Ovary (tissue), 3 donors: ENCODE measurements around the gene SCGB3A2.

Experiments used
- EP300 ChIP-seq: sonication (generic); formaldehyde crosslinking; IDR thresholded peaks from one replicate; pipeline ENCODE4 v1.6.1; 2017; ENCODE audit warnings: antibody characterized with exemption
- POLR2A ChIP-seq: fragments of 450-650 bp; IDR thresholded peaks from one replicate; pipeline ENCODE4 v1.6.1; 2017; ENCODE audit warnings: antibody characterized with exemption, mild to moderate bottlenecking, moderate library complexity
- TF ChIP-seq, protein P1 (sequence below), 3 donors: fragments of 450-650 bp in 2 of 3; fragments of 200-600 bp in 1 of 3; IDR thresholded peaks; one replicate each; pipeline versions ENCODE4 v1.5.1 to v1.8.0; 2016 to 2022; ENCODE audit warnings: antibody characterized with exemption in 3 of 3, mild to moderate bottlenecking in 1 of 3
- donor health status: DM: no; HTN: no; CAD: no.

GRCh38 chr5:147921136-147921535 is 42.6 kb downstream of the SCGB3A2 start:
- TF ChIP-seq POLR2A (no peak), EP300 (no peak)
- TF ChIP-seq, protein P1, sequence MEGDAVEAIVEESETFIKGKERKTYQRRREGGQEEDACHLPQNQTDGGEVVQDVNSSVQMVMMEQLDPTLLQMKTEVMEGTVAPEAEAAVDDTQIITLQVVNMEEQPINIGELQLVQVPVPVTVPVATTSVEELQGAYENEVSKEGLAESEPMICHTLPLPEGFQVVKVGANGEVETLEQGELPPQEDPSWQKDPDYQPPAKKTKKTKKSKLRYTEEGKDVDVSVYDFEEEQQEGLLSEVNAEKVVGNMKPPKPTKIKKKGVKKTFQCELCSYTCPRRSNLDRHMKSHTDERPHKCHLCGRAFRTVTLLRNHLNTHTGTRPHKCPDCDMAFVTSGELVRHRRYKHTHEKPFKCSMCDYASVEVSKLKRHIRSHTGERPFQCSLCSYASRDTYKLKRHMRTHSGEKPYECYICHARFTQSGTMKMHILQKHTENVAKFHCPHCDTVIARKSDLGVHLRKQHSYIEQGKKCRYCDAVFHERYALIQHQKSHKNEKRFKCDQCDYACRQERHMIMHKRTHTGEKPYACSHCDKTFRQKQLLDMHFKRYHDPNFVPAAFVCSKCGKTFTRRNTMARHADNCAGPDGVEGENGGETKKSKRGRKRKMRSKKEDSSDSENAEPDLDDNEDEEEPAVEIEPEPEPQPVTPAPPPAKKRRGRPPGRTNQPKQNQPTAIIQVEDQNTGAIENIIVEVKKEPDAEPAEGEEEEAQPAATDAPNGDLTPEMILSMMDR (IDR thresholded peaks at IDR 0.05) = no peak
